ENCODE results near the gene EDAR. TPM values are rescaled to one million over a fixed set of nuclear protein-coding genes. Genes with fewer than 3 reads are reported as not detected.

Gene EDAR
- total RNA-seq, 1 donor from 2014 or later: 5.1 TPM

DNA sequence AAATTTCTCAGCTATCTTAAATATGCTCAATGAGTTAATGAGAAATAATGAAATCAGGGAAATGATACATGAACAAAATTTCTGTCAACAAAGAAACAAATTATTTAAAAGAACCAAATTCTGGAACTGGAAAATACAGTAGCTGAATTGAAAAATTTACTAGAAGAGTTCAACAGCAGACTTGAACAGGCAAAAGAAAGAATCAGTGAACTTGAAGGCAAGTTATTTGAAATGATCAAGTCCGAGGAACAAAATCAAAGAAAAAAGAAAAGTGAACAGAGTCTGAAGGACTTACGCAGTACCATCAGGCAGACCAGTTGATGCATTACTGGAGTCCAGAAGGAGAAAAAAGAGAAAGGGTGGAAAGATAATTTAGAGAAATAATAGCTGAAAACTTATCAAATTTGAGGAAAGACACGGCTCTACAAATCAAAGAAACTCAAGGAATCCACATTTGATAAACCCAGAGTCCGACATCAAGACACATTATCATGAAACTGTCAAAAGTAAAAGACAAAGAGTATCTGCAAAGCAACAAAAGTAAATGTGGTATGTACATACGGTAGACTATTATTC, 118.9 kb downstream of the EDAR start:
- no peak overlapping the region for H3K27ac Mint-ChIP-seq
- H3K27me3 Mint-ChIP-seq: no peaks in the 10 kb centered on the region
- DNase-seq (ENCODE audit: extremely low spot score, unreplicated experiment): no peak
- H3K9me3 Mint-ChIP-seq: peaks cover 25% of the 10 kb centered on the region
- no peak overlapping the region for H3K4me3 Mint-ChIP-seq
- no peaks in the 10 kb centered on the region for H3K4me1 Mint-ChIP-seq (ENCODE audit: unreplicated experiment)
- TF ChIP-seq, protein P1, sequence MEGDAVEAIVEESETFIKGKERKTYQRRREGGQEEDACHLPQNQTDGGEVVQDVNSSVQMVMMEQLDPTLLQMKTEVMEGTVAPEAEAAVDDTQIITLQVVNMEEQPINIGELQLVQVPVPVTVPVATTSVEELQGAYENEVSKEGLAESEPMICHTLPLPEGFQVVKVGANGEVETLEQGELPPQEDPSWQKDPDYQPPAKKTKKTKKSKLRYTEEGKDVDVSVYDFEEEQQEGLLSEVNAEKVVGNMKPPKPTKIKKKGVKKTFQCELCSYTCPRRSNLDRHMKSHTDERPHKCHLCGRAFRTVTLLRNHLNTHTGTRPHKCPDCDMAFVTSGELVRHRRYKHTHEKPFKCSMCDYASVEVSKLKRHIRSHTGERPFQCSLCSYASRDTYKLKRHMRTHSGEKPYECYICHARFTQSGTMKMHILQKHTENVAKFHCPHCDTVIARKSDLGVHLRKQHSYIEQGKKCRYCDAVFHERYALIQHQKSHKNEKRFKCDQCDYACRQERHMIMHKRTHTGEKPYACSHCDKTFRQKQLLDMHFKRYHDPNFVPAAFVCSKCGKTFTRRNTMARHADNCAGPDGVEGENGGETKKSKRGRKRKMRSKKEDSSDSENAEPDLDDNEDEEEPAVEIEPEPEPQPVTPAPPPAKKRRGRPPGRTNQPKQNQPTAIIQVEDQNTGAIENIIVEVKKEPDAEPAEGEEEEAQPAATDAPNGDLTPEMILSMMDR (conservative IDR thresholded peaks at IDR 0.05): no peak
- peaks cover 56% of the 10 kb centered on the region for H3K36me3 Mint-ChIP-seq

DNA sequence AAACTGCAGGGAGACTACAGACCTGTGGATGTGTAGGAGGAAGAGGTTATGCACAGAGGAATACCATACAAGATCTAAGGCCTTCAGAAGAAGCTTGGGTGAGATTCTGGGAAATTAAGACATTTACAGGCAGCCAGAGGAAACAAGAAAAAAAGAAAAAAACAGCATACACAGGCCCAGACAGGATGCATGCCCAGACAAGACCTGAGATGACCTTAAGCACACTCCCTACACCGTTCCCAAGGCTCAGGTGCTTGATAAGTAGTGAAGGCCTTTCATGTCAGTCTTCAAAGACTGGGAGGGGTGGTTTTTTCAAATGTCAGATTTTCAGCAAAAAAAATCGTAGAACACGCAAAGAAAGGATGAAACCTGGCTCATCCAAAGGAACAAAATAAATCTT, 119.5 kb downstream of the EDAR start:
- no peak overlapping the region for H3K4me3 Mint-ChIP-seq
- TF ChIP-seq, protein P1 (conservative IDR thresholded peaks at IDR 0.05): no peak

DNA sequence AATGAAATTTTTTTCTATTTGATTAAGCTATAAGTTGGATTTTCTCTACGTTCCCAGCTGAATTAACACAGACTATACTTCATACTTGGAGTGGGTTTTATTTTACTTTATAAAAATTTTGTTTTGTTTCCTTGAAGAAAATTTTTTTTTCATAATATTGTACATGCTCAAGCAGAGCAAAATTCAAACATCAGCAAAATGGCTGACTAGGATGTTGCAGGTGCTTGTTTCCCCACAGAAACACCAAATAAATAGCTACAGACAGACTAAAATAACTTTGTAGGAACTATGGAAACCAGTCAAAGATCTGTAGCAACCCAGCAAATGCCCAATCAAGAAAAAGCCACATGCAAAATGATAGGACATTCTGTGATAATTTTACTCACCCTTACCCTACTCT, 120.1 kb downstream of the EDAR start:
- Mint-ChIP-seq H3K27ac (no peak overlapping the region), H3K4me3 (no peak overlapping the region), H3K4me1 (ENCODE audit: unreplicated experiment) (no peaks in the 10 kb centered on the region), H3K36me3 (peaks cover 50% of the 10 kb centered on the region), H3K27me3 (no peaks in the 10 kb centered on the region), H3K9me3 (peaks cover 25% of the 10 kb centered on the region)
- TF ChIP-seq, protein P1 (conservative IDR thresholded peaks at IDR 0.05): no peak
- DNase-seq (ENCODE audit: extremely low spot score, unreplicated experiment): no peak

More for the DNA sequence above, 119.5 kb downstream of the EDAR start:
- H3K27me3 Mint-ChIP-seq: no peaks in the 10 kb centered on the region
- H3K27ac Mint-ChIP-seq: peak overlapping the region; percentile 21
- peaks cover 25% of the 10 kb centered on the region for H3K9me3 Mint-ChIP-seq
- H3K4me1 Mint-ChIP-seq (ENCODE audit: unreplicated experiment): no peaks in the 10 kb centered on the region
- H3K36me3 Mint-ChIP-seq: peaks cover 56% of the 10 kb centered on the region
- DNase-seq (ENCODE audit: extremely low spot score, unreplicated experiment): no peak

DNA sequence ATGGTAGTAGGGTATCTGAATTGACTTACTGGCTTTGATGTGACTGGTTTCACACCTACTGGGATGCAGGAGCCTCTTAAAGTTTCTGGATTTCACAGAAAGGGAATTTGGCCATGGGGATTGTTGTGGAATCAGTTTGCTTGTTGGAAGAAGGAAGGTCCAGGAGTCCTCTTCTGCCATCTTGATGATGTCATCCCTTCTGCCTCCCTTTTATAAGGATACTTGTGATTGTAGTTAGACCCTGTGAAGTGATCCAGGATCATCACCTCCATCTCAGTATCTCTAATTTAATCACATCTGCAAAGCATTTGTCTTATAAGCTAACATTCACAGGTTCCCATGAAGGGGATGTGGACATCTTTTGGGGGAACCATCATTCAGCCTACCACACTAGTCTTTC, 123.0 kb downstream of the EDAR start:
- Mint-ChIP-seq H3K36me3 (peaks cover 47% of the 10 kb centered on the region), H3K27me3 (no peaks in the 10 kb centered on the region), H3K4me3 (no peak overlapping the region), H3K9me3 (peaks cover 18% of the 10 kb centered on the region), H3K4me1 (ENCODE audit: unreplicated experiment) (no peaks in the 10 kb centered on the region), H3K27ac (no peak overlapping the region)
- no peak for DNase-seq (ENCODE audit: extremely low spot score, unreplicated experiment)
- TF ChIP-seq, protein P1 (conservative IDR thresholded peaks at IDR 0.05): no peak

DNA sequence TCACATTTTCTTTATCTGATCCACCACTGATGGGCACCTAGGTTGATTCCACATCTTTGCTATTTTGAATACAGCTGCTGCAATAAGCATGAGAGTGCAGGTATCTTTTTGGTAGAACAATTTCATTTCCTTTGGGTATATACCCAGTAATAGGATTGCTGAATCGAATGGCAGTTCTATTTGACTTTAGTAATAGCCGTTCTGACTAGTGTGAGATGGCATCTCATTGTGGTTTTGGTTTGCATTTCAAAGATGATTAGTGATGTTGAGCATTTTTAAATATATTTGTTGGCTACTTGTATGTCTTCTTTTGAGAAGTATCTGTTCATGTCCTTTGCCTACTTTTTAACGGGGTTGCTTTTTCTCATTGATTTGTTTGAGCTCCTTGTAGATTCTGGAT, 130.1 kb downstream of the EDAR start:
- peaks cover 40% of the 10 kb centered on the region for H3K36me3 Mint-ChIP-seq
- H3K4me3 Mint-ChIP-seq: no peak overlapping the region
- no peaks in the 10 kb centered on the region for H3K9me3 Mint-ChIP-seq
- H3K27me3 Mint-ChIP-seq: no peaks in the 10 kb centered on the region
- H3K27ac Mint-ChIP-seq: no peak overlapping the region
- H3K4me1 Mint-ChIP-seq (ENCODE audit: unreplicated experiment): no peaks in the 10 kb centered on the region
- TF ChIP-seq, protein P1 (conservative IDR thresholded peaks at IDR 0.05): no peak
- no peak for DNase-seq (ENCODE audit: extremely low spot score, unreplicated experiment)

DNA sequence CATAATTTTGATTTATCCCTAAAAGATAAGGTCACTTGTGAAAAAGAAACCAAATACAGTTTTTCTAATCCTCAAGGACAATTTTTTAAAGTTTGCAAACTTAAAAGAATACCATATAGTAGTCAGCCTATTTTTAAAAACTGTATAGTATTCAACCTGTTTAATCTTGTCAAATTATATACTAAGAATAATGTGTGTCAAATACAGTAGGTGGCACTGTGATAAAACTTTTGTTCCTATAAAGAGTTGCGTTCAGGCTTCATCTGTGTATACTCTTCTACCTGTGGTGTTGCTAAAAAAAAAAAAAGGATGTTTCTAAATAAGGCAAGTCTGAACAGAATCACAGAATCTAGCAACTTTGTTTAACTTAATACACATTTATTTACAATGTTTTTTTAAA, 133.8 kb downstream of the EDAR start:
- H3K9me3 Mint-ChIP-seq: no peaks in the 10 kb centered on the region
- H3K27ac Mint-ChIP-seq: no peak overlapping the region
- H3K4me1 Mint-ChIP-seq (ENCODE audit: unreplicated experiment): no peaks in the 10 kb centered on the region
- no peak for DNase-seq (ENCODE audit: extremely low spot score, unreplicated experiment)
- H3K27me3 Mint-ChIP-seq: no peaks in the 10 kb centered on the region
- TF ChIP-seq, protein P1 (conservative IDR thresholded peaks at IDR 0.05): peak; percentile 45
- peaks cover 47% of the 10 kb centered on the region for H3K36me3 Mint-ChIP-seq
- H3K4me3 Mint-ChIP-seq: no peak overlapping the region
